HepG2 (cell line): ENCODE measurements around the gene CDC42EP4. TPM values are rescaled to one million over a fixed set of nuclear protein-coding genes. Genes with fewer than 3 reads are reported as not detected.

ENCODE experiments used
- EP300 ChIP-seq, 3 experiments: sonication (generic) in 1 of 3; formaldehyde crosslinking in 1 of 3; IDR thresholded peaks; 2 replicates each; pipeline versions ENCODE4 v1.5.1 to v1.6.1; 2011 to 2020; ENCODE audit warnings: low read depth in 2 of 3, low read length in 2 of 3, borderline replicate concordance in 1 of 3, improper control_type of control experiment in 1 of 3, mild to moderate bottlenecking in 1 of 3, missing genetic modification reagents in 1 of 3, moderate library complexity in 1 of 3
- HOXD1 ChIP-seq: sonication (generic); formaldehyde crosslinking; IDR thresholded peaks from 2 replicates; pipeline ENCODE4 v1.5.0; 2020; ENCODE audit warnings: missing genetic modification reagents
- MATR3 ChIP-seq: sonication (generic); formaldehyde crosslinking; IDR thresholded peaks from 2 replicates; pipeline ENCODE4 v1.4.0; 2020; ENCODE audit warnings: missing genetic modification reagents
- RXRB ChIP-seq: IDR thresholded peaks from 2 replicates; pipeline ENCODE4 v1.6.1; 2016; ENCODE audit warnings: borderline replicate concordance, missing genetic modification reagents, missing compliant biosample characterization
- SRSF9 ChIP-seq: fragments of 200-400 bp; formaldehyde crosslinking; IDR thresholded peaks from 2 replicates; pipeline ENCODE4 v1.6.1; 2018; ENCODE audit warnings: borderline replicate concordance, mild to moderate bottlenecking, low read depth, low read length; ENCODE audit not compliant: insufficient read depth, poor library complexity, severe bottlenecking
- TAF15 ChIP-seq: fragments of 200-400 bp; formaldehyde crosslinking; IDR thresholded peaks from one replicate; pipeline ENCODE4 v1.6.1; 2018; ENCODE audit warnings: mild to moderate bottlenecking, low read depth, low read length; ENCODE audit not compliant: poor library complexity, severe bottlenecking
- TCF12 ChIP-seq, 2 experiments: fragments of 450-650 bp in 1 of 2; sonication (generic) in 1 of 2; formaldehyde crosslinking in 1 of 2; IDR thresholded peaks; 2 replicates each; pipeline versions ENCODE4 v1.6.1 to v1.8.0; 2017 to 2022; ENCODE audit warnings: antibody characterized with exemption in 1 of 2, mild to moderate bottlenecking in 1 of 2, missing genetic modification reagents in 1 of 2, moderate library complexity in 1 of 2
- THYN1 ChIP-seq: sonication (generic); formaldehyde crosslinking; IDR thresholded peaks from 2 replicates; pipeline ENCODE4 v1.8.1; 2023; ENCODE audit warnings: low read depth, mild to moderate bottlenecking, moderate library complexity, missing genetic modification reagents, borderline replicate concordance
- ZNF10 ChIP-seq: sonication (generic); formaldehyde crosslinking; IDR thresholded peaks from 2 replicates; pipeline ENCODE4 v1.4.0; 2020; ENCODE audit warnings: mild to moderate bottlenecking, low read depth, missing genetic modification reagents, borderline replicate concordance
- ZNF121 ChIP-seq: sonication (generic); formaldehyde crosslinking; IDR thresholded peaks from 2 replicates; pipeline ENCODE4 v1.5.0; 2020; ENCODE audit warnings: mild to moderate bottlenecking, missing genetic modification reagents
- ZNF33A ChIP-seq: sonication (generic); formaldehyde crosslinking; IDR thresholded peaks from 2 replicates; pipeline ENCODE4 v1.5.1; 2020; ENCODE audit warnings: missing genetic modification reagents, mild to moderate bottlenecking, moderate library complexity, borderline replicate concordance
- ZNF44 ChIP-seq: sonication (generic); formaldehyde crosslinking; IDR thresholded peaks from 2 replicates; pipeline ENCODE4 v1.5.1; 2020; ENCODE audit warnings: mild to moderate bottlenecking, missing genetic modification reagents
- ZNF468 ChIP-seq: sonication (generic); formaldehyde crosslinking; IDR thresholded peaks from 2 replicates; pipeline ENCODE4 v1.8.0; 2022; ENCODE audit warnings: mild to moderate bottlenecking, moderate library complexity, missing genetic modification reagents
- ZNF543 ChIP-seq: sonication (generic); formaldehyde crosslinking; IDR thresholded peaks from 2 replicates; pipeline ENCODE4 v1.4.0; 2020; ENCODE audit warnings: mild to moderate bottlenecking, missing genetic modification reagents
- ZNF747 ChIP-seq: sonication (generic); formaldehyde crosslinking; IDR thresholded peaks from 2 replicates; pipeline ENCODE4 v1.8.1; 2023; ENCODE audit warnings: missing genetic modification reagents, mild to moderate bottlenecking, borderline replicate concordance
- ZNF792 ChIP-seq: IDR thresholded peaks from 2 replicates; pipeline ENCODE4 v1.6.1; 2016
- polyA plus RNA-seq, 8 experiments: library from polyadenylated mRNA; depleted of rRNA in 3 of 8; stranded (reverse) in 7 of 8; unstranded in 1 of 8; fragments of >200 nt; fragmentation: Illumina TruSeq in 4 of 8; extraction: Trizol in 4 of 8; gene quantifications; 2 replicates each; pipeline versions ENCODE4 v1.2.1 to v1.2.3, GENCODE V29; 2011 to 2016; ENCODE audit warnings: low read depth in 4 of 8, missing spikeins in 1 of 8, mixed read lengths in 1 of 8; ENCODE audit not compliant: insufficient read depth in 1 of 8
- total RNA-seq, 5 experiments: library from RNA; depleted of rRNA; stranded (reverse); fragments of >200 nt; fragmentation: Illumina TruSeq; extraction: Trizol; gene quantifications; 2 replicates each; pipeline ENCODE4 v1.2.3, GENCODE V29; 2016; ENCODE audit warnings: low read depth in 1 of 5
- TF ChIP-seq, protein P1 (sequence below): sonication (generic); formaldehyde crosslinking; IDR thresholded peaks from 2 replicates; pipeline ENCODE4 v1.5.0; 2020; ENCODE audit warnings: mild to moderate bottlenecking, missing genetic modification reagents, borderline replicate concordance
- TF ChIP-seq, protein P2 (sequence below): sonication (generic); formaldehyde crosslinking; IDR thresholded peaks from 2 replicates; pipeline ENCODE4 v1.5.0; 2020; ENCODE audit warnings: mild to moderate bottlenecking, missing genetic modification reagents

Gene CDC42EP4
- total and polyA plus RNA-seq, 2 of the 13 experiments (the other 11 are each of a cell fraction or from before 2014, with no cell fraction given) = 19.0 to 54.0 TPM

DNA sequence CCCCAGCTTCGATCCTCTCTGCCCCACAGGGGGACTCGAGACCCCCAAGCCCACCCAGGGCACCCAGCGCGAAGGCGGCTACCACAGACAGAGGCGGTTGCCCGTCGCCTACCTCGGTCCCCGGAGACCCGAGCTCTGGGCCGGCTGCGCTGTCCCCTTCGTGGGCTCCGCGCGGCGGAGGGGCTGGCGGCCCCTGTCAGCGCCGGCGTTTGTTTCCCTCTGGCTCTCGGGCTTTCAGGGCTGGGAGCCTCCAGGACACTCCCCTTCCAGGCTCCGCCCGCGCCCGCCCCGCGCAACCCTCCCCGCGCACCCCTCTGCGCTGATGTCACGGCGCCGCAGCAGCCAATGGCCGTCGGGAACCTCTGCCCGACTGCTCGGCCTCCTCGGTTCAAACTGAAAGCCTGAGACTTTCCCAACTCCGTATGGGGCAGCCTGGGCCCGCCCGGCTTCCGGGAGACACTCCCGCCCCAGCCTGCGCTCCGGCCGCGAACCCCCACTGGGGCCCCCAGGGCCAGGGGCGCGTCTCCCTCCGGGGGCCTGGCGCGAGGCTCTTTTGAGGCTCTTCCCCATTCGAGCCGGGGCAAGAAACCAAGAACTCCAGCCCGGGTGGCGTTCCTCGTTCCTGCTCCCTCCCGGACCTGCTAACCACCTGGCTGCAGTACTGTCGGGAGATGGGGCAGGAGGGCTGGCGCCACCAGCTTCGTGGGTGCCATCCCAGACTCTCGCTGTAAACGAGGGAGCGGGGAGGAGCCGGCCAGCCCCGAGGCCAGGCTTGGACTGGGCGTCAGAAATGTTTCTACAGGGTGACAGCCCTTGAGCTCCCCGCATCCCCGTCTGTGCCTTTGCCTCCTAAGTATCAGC, at the start of gene CDC42EP4 (continued):
- no peak; a peak in 1 of 4 replicates for TF ChIP-seq EP300 (IDR thresholded peaks at IDR 0.05; ENCODE audit: low read depth in 2 of 2, low read length in 2 of 2)
- no peak; the same call in 1 of the 2 replicates for TF ChIP-seq EP300 (CRISPR knock-in tag; IDR thresholded peaks at IDR 0.05; ENCODE audit: borderline replicate concordance)
- TF ChIP-seq RXRB = peak; percentile 64
- no peak for TF ChIP-seq ZNF10 (CRISPR knock-in tag)
- TF ChIP-seq ZNF543 = no peak
- TF ChIP-seq THYN1 (CRISPR knock-in tag) = no peak
- no peak for TF ChIP-seq TAF15
- TF ChIP-seq HOXD1 (CRISPR knock-in tag) = no peak; the same call in 1 of the 2 replicates
- TF ChIP-seq, protein P1, sequence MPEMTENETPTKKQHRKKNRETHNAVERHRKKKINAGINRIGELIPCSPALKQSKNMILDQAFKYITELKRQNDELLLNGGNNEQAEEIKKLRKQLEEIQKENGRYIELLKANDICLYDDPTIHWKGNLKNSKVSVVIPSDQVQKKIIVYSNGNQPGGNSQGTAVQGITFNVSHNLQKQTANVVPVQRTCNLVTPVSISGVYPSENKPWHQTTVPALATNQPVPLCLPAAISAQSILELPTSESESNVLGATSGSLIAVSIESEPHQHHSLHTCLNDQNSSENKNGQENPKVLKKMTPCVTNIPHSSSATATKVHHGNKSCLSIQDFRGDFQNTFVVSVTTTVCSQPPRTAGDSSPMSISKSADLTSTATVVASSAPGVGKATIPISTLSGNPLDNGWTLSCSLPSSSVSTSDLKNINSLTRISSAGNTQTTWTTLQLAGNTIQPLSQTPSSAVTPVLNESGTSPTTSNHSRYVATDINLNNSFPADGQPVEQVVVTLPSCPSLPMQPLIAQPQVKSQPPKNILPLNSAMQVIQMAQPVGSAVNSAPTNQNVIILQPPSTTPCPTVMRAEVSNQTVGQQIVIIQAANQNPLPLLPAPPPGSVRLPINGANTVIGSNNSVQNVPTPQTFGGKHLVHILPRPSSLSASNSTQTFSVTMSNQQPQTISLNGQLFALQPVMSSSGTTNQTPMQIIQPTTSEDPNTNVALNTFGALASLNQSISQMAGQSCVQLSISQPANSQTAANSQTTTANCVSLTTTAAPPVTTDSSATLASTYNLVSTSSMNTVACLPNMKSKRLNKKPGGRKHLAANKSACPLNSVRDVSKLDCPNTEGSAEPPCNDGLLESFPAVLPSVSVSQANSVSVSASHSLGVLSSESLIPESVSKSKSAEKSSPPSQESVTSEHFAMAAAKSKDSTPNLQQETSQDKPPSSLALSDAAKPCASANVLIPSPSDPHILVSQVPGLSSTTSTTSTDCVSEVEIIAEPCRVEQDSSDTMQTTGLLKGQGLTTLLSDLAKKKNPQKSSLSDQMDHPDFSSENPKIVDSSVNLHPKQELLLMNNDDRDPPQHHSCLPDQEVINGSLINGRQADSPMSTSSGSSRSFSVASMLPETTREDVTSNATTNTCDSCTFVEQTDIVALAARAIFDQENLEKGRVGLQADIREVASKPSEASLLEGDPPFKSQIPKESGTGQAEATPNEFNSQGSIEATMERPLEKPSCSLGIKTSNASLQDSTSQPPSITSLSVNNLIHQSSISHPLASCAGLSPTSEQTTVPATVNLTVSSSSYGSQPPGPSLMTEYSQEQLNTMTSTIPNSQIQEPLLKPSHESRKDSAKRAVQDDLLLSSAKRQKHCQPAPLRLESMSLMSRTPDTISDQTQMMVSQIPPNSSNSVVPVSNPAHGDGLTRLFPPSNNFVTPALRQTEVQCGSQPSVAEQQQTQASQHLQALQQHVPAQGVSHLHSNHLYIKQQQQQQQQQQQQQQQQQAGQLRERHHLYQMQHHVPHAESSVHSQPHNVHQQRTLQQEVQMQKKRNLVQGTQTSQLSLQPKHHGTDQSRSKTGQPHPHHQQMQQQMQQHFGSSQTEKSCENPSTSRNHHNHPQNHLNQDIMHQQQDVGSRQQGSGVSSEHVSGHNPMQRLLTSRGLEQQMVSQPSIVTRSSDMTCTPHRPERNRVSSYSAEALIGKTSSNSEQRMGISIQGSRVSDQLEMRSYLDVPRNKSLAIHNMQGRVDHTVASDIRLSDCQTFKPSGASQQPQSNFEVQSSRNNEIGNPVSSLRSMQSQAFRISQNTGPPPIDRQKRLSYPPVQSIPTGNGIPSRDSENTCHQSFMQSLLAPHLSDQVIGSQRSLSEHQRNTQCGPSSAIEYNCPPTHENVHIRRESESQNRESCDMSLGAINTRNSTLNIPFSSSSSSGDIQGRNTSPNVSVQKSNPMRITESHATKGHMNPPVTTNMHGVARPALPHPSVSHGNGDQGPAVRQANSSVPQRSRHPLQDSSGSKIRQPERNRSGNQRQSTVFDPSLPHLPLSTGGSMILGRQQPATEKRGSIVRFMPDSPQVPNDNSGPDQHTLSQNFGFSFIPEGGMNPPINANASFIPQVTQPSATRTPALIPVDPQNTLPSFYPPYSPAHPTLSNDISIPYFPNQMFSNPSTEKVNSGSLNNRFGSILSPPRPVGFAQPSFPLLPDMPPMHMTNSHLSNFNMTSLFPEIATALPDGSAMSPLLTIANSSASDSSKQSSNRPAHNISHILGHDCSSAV (CRISPR knock-in tag) = no peak
- TF ChIP-seq ZNF121 (CRISPR knock-in tag) = no peak
- peak; percentile 88; the same call in 1 of the 2 replicates for TF ChIP-seq ZNF792
- TF ChIP-seq MATR3 = no peak
- TF ChIP-seq ZNF468 (CRISPR knock-in tag) = 0 out of 2 replicates have a peak, but pooled peaks have one; percentile 21
- TF ChIP-seq ZNF44 (CRISPR knock-in tag) = peak; percentile 89; the same call in 1 of the 2 replicates
- no peak for TF ChIP-seq ZNF33A (CRISPR knock-in tag)
- TF ChIP-seq ZNF747 (CRISPR knock-in tag) = 0 out of 2 replicates have a peak, but pooled peaks have one; percentile 28
- TF ChIP-seq, protein P2, sequence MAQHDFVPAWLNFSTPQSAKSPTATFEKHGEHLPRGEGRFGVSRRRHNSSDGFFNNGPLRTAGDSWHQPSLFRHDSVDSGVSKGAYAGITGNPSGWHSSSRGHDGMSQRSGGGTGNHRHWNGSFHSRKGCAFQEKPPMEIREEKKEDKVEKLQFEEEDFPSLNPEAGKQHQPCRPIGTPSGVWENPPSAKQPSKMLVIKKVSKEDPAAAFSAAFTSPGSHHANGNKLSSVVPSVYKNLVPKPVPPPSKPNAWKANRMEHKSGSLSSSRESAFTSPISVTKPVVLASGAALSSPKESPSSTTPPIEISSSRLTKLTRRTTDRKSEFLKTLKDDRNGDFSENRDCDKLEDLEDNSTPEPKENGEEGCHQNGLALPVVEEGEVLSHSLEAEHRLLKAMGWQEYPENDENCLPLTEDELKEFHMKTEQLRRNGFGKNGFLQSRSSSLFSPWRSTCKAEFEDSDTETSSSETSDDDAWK (CRISPR knock-in tag) = no peak
- TF ChIP-seq SRSF9 = no peak
- TF ChIP-seq TCF12 (IDR thresholded peaks at IDR 0.05) = no peak
- no peak for TF ChIP-seq TCF12 (CRISPR knock-in tag; IDR thresholded peaks at IDR 0.05)
